D721Med (cell line): ENCODE results near the gene TNFSF13B.
"Not testable (repeated sequence)": the region's sequence is repeated elsewhere in the genome, so short reads cannot be mapped to it uniquely, and the experiment has no call there.

Experiments
- DNase-seq: peaks from one replicate; pipeline ENCODE4 v3.0.0; 2011; ENCODE audit warnings: low spot score; ENCODE audit not compliant: insufficient read length
- FAIRE-seq: peaks from 2 replicates; lab custom pipeline; 2011; peaks lifted over from hg19 to GRCh38; lab: Jason Lieb, UNC
- CTCF ChIP-seq: IDR thresholded peaks from 2 replicates; pipeline ENCODE4 v1.5.1; 2012; ENCODE audit warnings: mild to moderate bottlenecking, control low read depth; ENCODE audit not compliant: insufficient read depth; ENCODE audit errors: missing control alignments

Gene TNFSF13B

GRCh38 chr13:108305655-108306054 lies 36.1 kb downstream of the TNFSF13B start:
- FAIRE-seq (no peak), DNase-seq (no peak)
- no peak for TF ChIP-seq CTCF

- no peak for TF ChIP-seq CTCF
- DNase-seq (no peak), FAIRE-seq (no peak)
Measured at GRCh38 chr13:108306860-108307259, 37.3 kb downstream of the TNFSF13B start.

- not testable (repeated sequence) for FAIRE-seq, DNase-seq
Measured at GRCh38 chr13:108311596-108311995, 42.1 kb downstream of the TNFSF13B start.

GRCh38 chr13:108313382-108313781 lies 43.9 kb downstream of the TNFSF13B start:
- FAIRE-seq (no peak), DNase-seq (no peak)
- no peak for TF ChIP-seq CTCF

- TF ChIP-seq CTCF, result no peak
- DNase-seq (no peak), FAIRE-seq (no peak)
Measured at GRCh38 chr13:108315273-108315672, 45.8 kb downstream of the TNFSF13B start.

- DNase-seq, result no peak
- FAIRE-seq, result no peak
- no peak for TF ChIP-seq CTCF
Measured at GRCh38 chr13:108315991-108316390, 46.5 kb downstream of the TNFSF13B start.

- TF ChIP-seq CTCF, result no peak
- no peak for DNase-seq
- FAIRE-seq, result no peak
Measured at GRCh38 chr13:108316413-108316812, 46.9 kb downstream of the TNFSF13B start.
